MCF 10A (cell line): ENCODE data around the gene DEDD. TPM values are rescaled to one million over a fixed set of nuclear protein-coding genes. Genes with fewer than 3 reads are reported as not detected.

Experiments
- BruUV-seq: library from RNA; stranded (reverse); fragments of 400-500 nt; replicated peaks from 2 replicates; lab custom pipeline; 2021; lab: Mats Ljungman, UMichigan
- CTCF ChIA-PET: fragments of 300-600 bp; sonication (Branson Sonifier 250); formaldehyde crosslinking; extraction: SDS; loops from one replicate; lab custom pipeline; 2021; ENCODE audit warnings: antibody characterized with exemption, inconsistent platforms; lab: Yijun Ruan, JAX
- POLR2A ChIA-PET: fragments of 300-600, 350-650 bp; sonication (Branson Sonifier 250); formaldehyde crosslinking; extraction: SDS; loops from one replicate; lab custom pipeline; 2020; ENCODE audit warnings: antibody characterized with exemption, inconsistent platforms; lab: Yijun Ruan, JAX
- DNase-seq: peaks from one replicate; pipeline ENCODE4 v3.0.0-alpha.2; 2018; ENCODE audit not compliant: unreplicated experiment
- H3K27ac Mint-ChIP-seq: one replicate; pipeline ENCODE4 v1.8.0; 2022; ENCODE audit warnings: mild to moderate bottlenecking, low read depth, mixed read lengths; ENCODE audit not compliant: unreplicated experiment
- H3K27me3 Mint-ChIP-seq: one replicate; pipeline ENCODE4 v1.8.0; 2022; ENCODE audit warnings: mixed read lengths; ENCODE audit not compliant: insufficient read depth, unreplicated experiment
- H3K36me3 Mint-ChIP-seq: one replicate; pipeline ENCODE4 v1.8.0; 2022; ENCODE audit warnings: mild to moderate bottlenecking, moderate library complexity, mixed read lengths; ENCODE audit not compliant: insufficient read depth, unreplicated experiment
- H3K4me1 Mint-ChIP-seq: one replicate; pipeline ENCODE4 v1.8.0; 2022; ENCODE audit warnings: mixed read lengths; ENCODE audit not compliant: insufficient read depth, unreplicated experiment
- H3K4me3 Mint-ChIP-seq: one replicate; pipeline ENCODE4 v1.8.0; 2022; ENCODE audit warnings: mild to moderate bottlenecking, moderate library complexity, mixed read lengths; ENCODE audit not compliant: unreplicated experiment
- H3K9me3 Mint-ChIP-seq: one replicate; pipeline ENCODE4 v1.8.0; 2022; ENCODE audit warnings: mixed read lengths; ENCODE audit not compliant: unreplicated experiment
- intact Hi-C: fragments of 100-400 bp; cut with micrococcal nuclease; formaldehyde crosslinking; loops from 2 replicates; pipeline ENCODE4 v1.14.1; 2022
- total RNA-seq: library from RNA; stranded (reverse); gene quantifications from 2 replicates; pipeline ENCODE4 v1.2.3, GENCODE V29; 2022
- TF ChIP-seq, protein P1 (sequence below): fragments of 200-600 bp; IDR thresholded peaks from one replicate; pipeline ENCODE4 v1.8.0; 2022; ENCODE audit warnings: antibody characterized with exemption, mild to moderate bottlenecking; ENCODE audit not compliant: unreplicated experiment

Gene DEDD
- total RNA-seq, 1 experiment from 2014 or later: 73.6 TPM

DNA sequence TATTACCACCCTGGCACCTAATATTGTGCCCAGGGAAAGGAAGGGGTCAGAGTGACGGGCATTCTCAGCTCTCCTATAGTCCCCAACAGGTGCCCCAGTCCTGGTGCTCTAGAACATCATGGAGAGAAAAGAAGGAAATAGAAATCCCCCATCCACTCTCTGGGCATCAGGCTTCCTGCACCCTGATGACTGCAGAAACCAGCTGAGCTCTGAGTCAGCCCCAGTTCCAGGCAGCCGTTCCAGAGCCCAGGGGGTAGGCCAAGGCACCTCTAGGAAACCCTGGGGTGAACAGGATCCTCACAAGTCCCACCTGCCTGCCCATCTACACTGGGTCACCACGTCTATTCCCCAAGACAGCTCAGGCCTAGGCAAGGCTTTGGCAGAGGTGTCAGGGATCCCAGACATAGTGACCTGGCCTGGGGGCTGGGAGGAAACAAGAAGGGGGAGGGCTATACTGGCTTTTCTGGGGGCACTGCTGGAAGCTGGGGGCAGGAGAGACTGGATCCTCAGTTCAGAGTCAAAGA lies 43.8 kb downstream of the DEDD start:
- H3K4me1 Mint-ChIP-seq: peaks cover 50% of the 10 kb centered on the region
- CTCF ChIA-PET: interaction anchor here (0.6 to 6.5 kb wide), 8 partner anchors 8 to 64 kb away, joined by 3 to 80 read pairs (median 3); partner anchors contain the start of genes KLHDC9 and USF1
- H3K27me3 Mint-ChIP-seq: no peaks in the 10 kb centered on the region
- peaks cover 6% of the 10 kb centered on the region for H3K36me3 Mint-ChIP-seq
- peak; percentile 42 for DNase-seq
- POLR2A ChIA-PET: interaction anchor here (1.1 to 1.4 kb wide), 3 partner anchors 9 to 70 kb away, joined by 3 to 5 read pairs (median 3); no protein-coding TSS in a partner anchor
- TF ChIP-seq, protein P1, sequence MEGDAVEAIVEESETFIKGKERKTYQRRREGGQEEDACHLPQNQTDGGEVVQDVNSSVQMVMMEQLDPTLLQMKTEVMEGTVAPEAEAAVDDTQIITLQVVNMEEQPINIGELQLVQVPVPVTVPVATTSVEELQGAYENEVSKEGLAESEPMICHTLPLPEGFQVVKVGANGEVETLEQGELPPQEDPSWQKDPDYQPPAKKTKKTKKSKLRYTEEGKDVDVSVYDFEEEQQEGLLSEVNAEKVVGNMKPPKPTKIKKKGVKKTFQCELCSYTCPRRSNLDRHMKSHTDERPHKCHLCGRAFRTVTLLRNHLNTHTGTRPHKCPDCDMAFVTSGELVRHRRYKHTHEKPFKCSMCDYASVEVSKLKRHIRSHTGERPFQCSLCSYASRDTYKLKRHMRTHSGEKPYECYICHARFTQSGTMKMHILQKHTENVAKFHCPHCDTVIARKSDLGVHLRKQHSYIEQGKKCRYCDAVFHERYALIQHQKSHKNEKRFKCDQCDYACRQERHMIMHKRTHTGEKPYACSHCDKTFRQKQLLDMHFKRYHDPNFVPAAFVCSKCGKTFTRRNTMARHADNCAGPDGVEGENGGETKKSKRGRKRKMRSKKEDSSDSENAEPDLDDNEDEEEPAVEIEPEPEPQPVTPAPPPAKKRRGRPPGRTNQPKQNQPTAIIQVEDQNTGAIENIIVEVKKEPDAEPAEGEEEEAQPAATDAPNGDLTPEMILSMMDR: no peak
- no TSS peak for BruUV-seq
- H3K27ac Mint-ChIP-seq: no peak overlapping the region
- intact Hi-C loops: loop anchor here (10.0 kb wide), 1 partner anchor 744 kb away; the partner anchor contains the start of genes COPA and NCSTN
- no peak overlapping the region for H3K4me3 Mint-ChIP-seq
- no peaks in the 10 kb centered on the region for H3K9me3 Mint-ChIP-seq

DNA sequence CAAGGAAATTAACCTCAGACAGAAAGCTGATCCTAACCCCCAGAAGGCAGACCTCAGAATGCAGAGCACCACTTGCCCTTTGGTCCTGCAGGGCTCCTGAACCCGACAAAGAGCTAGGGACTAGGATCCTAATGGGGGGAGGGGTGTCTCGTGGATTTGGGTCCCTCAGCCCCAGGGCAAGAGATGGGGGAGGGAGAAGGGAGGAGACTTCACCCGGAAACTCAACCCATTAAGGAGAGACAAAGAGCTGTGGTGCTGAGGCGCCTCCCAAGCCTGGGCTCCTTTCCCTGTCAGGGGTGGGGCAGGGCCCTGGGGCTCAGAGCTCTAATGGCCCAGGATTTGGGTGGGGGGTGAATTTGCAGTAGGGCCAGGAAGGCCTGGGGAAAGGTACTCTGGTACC lies 46.0 kb downstream of the DEDD start:
- Mint-ChIP-seq H3K9me3 (no peaks in the 10 kb centered on the region), H3K36me3 (peaks cover 6% of the 10 kb centered on the region), H3K27me3 (no peaks in the 10 kb centered on the region), H3K4me3 (no peak overlapping the region), H3K4me1 (peaks cover 60% of the 10 kb centered on the region), H3K27ac (peak overlapping the region; percentile 17)
- no TSS peak for BruUV-seq
- intact Hi-C loops: loop anchor here (10.0 kb wide), 1 partner anchor 742 kb away; the partner anchor contains the start of genes COPA and NCSTN
- ChIA-PET POLR2A (interaction anchor here (0.7 to 2.3 kb wide), 9 partner anchors 9 to 75 kb away, joined by 3 to 10 read pairs (median 4); partner anchors contain the start of genes NIT1, PFDN2 and USF1), CTCF (interaction anchor here (0.5 to 7.0 kb wide), 9 partner anchors 11 to 663 kb away, joined by 3 to 80 read pairs (median 4); partner anchors contain the start of genes ARHGAP30, DUSP12, KLHDC9 and USF1)
- TF ChIP-seq, protein P1: no peak
- no peak for DNase-seq

DNA sequence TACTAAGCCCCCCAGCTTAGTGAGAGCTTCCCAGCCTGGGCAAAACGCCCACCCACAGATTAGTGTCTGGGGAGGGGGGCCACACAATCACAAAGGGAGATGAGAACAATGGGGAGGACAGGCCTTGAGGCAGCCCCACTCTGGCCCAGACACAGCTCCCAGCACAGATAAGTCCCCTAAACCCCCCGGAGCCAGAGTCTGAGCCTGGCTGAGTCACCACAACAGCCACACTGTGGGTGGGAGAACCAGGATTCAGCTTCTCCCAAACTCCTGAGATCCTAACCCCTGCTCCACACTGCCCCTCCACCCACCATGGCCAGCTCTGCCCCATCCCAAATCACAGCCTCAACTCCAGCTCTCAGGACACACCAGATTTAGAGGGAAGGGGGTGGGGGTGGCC lies 47.3 kb downstream of the DEDD start:
- H3K4me3 Mint-ChIP-seq: no peak overlapping the region
- CTCF ChIA-PET: interaction anchor here (0.6 to 7.0 kb wide), 9 partner anchors 12 to 1326 kb away, joined by 3 to 80 read pairs (median 4); partner anchors contain the start of gene KLHDC9

More for the DNA sequence above, 47.3 kb downstream of the DEDD start:
- TF ChIP-seq, protein P1: no peak
- DNase-seq: no peak
- H3K36me3 Mint-ChIP-seq: peaks cover 6% of the 10 kb centered on the region
- POLR2A ChIA-PET: interaction anchor here (0.5 to 3.4 kb wide), 5 partner anchors 10 to 81 kb away, joined by 3 to 29 read pairs (median 10); partner anchors contain the start of gene F11R
- peaks cover 73% of the 10 kb centered on the region for H3K4me1 Mint-ChIP-seq
- intact Hi-C loops: loop anchor here (10.0 kb wide), 1 partner anchor 740 kb away; the partner anchor contains the start of genes COPA and NCSTN
- no peaks in the 10 kb centered on the region for H3K9me3 Mint-ChIP-seq
- H3K27me3 Mint-ChIP-seq: no peaks in the 10 kb centered on the region
- BruUV-seq: no TSS peak
- peak overlapping the region; percentile 17 for H3K27ac Mint-ChIP-seq
